ENCODE results near the gene KCNJ14.

GRCh38 chr19:48510421-48511268 lies 55.3 kb downstream of the KCNJ14 start:
- TF ChIP-seq, protein P1, sequence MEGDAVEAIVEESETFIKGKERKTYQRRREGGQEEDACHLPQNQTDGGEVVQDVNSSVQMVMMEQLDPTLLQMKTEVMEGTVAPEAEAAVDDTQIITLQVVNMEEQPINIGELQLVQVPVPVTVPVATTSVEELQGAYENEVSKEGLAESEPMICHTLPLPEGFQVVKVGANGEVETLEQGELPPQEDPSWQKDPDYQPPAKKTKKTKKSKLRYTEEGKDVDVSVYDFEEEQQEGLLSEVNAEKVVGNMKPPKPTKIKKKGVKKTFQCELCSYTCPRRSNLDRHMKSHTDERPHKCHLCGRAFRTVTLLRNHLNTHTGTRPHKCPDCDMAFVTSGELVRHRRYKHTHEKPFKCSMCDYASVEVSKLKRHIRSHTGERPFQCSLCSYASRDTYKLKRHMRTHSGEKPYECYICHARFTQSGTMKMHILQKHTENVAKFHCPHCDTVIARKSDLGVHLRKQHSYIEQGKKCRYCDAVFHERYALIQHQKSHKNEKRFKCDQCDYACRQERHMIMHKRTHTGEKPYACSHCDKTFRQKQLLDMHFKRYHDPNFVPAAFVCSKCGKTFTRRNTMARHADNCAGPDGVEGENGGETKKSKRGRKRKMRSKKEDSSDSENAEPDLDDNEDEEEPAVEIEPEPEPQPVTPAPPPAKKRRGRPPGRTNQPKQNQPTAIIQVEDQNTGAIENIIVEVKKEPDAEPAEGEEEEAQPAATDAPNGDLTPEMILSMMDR (IDR thresholded peaks at IDR 0.05): no peak
- TF ChIP-seq EP300 (IDR thresholded peaks at IDR 0.05): no peak
